GM12878 (cell line): ENCODE measurements around the gene TRIB2.
"Not testable (repeated sequence)": the region's sequence is repeated elsewhere in the genome, so short reads cannot be mapped to it uniquely, and the experiment has no call there.

Source experiments
- EZH2 ChIP-seq: IDR thresholded peaks from 2 replicates; pipeline ENCODE4 v1.6.1; 2012; ENCODE audit warnings: low read depth, mild to moderate bottlenecking, control low read depth, inconsistent platforms, low read length, borderline replicate concordance; ENCODE audit not compliant: control insufficient read depth
- PML ChIP-seq: IDR thresholded peaks from 2 replicates; pipeline ENCODE4 v1.6.1; 2012; ENCODE audit warnings: low read length, inconsistent platforms
- POLR2A ChIP-seq: IDR thresholded peaks from 2 replicates; pipeline ENCODE4 v1.6.1; 2011; ENCODE audit warnings: low read depth, mild to moderate bottlenecking, low read length
- TCF12 ChIP-seq: IDR thresholded peaks from 2 replicates; pipeline ENCODE4 v1.6.1; 2011; ENCODE audit warnings: low read depth, mild to moderate bottlenecking, low read length
- TF ChIP-seq, protein P1 (sequence below): IDR thresholded peaks from 2 replicates; pipeline ENCODE4 v1.6.1; 2012; ENCODE audit warnings: mild to moderate bottlenecking, low read depth, low read length
- TF ChIP-seq, protein P2 (sequence below): IDR thresholded peaks from 2 replicates; pipeline ENCODE4 v1.6.1; 2011; ENCODE audit warnings: low read depth, low read length, improper control_type of control experiment, borderline replicate concordance
- TF ChIP-seq, protein P3 (sequence below), 3 experiments: IDR thresholded peaks in 2 of 3; conservative IDR thresholded peaks in 1 of 3; 2 replicates each; pipeline ENCODE4 v1.5.1; 2011; ENCODE audit warnings: low read depth in 3 of 3, low read length in 3 of 3, mild to moderate bottlenecking in 3 of 3, control low read depth in 2 of 3, moderate library complexity in 2 of 3, inconsistent platforms in 1 of 3, mixed read lengths in 1 of 3; ENCODE audit not compliant: control insufficient read depth in 2 of 3, insufficient read depth in 1 of 3; ENCODE audit errors: extremely low read depth in 1 of 3

DNA sequence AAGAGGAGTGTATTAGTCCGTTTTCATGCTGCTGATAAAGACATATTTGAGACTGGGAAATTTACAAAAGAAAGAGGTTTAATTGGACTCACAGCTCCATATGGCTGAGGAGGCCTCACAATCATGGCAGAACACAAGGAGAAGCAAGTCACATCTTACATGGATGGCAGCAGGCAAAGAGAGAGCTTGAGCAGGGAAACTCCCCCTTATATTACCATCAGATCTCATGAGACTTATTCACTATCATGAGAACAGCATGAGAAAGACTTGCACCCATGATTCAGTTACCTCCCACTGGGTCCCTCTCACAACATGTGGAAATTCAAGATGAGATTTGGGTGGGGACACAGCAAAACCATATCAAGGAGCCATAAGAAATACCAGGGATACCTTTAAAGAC lies 36.6 kb upstream of the TRIB2 start:
- TF ChIP-seq TCF12, POLR2A, EZH2, PML: not testable (repeated sequence)
- TF ChIP-seq, protein P1, sequence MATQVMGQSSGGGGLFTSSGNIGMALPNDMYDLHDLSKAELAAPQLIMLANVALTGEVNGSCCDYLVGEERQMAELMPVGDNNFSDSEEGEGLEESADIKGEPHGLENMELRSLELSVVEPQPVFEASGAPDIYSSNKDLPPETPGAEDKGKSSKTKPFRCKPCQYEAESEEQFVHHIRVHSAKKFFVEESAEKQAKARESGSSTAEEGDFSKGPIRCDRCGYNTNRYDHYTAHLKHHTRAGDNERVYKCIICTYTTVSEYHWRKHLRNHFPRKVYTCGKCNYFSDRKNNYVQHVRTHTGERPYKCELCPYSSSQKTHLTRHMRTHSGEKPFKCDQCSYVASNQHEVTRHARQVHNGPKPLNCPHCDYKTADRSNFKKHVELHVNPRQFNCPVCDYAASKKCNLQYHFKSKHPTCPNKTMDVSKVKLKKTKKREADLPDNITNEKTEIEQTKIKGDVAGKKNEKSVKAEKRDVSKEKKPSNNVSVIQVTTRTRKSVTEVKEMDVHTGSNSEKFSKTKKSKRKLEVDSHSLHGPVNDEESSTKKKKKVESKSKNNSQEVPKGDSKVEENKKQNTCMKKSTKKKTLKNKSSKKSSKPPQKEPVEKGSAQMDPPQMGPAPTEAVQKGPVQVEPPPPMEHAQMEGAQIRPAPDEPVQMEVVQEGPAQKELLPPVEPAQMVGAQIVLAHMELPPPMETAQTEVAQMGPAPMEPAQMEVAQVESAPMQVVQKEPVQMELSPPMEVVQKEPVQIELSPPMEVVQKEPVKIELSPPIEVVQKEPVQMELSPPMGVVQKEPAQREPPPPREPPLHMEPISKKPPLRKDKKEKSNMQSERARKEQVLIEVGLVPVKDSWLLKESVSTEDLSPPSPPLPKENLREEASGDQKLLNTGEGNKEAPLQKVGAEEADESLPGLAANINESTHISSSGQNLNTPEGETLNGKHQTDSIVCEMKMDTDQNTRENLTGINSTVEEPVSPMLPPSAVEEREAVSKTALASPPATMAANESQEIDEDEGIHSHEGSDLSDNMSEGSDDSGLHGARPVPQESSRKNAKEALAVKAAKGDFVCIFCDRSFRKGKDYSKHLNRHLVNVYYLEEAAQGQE, result not testable (repeated sequence)
- TF ChIP-seq, protein P2, sequence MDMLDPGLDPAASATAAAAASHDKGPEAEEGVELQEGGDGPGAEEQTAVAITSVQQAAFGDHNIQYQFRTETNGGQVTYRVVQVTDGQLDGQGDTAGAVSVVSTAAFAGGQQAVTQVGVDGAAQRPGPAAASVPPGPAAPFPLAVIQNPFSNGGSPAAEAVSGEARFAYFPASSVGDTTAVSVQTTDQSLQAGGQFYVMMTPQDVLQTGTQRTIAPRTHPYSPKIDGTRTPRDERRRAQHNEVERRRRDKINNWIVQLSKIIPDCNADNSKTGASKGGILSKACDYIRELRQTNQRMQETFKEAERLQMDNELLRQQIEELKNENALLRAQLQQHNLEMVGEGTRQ, result not testable (repeated sequence)
- TF ChIP-seq, protein P3, sequence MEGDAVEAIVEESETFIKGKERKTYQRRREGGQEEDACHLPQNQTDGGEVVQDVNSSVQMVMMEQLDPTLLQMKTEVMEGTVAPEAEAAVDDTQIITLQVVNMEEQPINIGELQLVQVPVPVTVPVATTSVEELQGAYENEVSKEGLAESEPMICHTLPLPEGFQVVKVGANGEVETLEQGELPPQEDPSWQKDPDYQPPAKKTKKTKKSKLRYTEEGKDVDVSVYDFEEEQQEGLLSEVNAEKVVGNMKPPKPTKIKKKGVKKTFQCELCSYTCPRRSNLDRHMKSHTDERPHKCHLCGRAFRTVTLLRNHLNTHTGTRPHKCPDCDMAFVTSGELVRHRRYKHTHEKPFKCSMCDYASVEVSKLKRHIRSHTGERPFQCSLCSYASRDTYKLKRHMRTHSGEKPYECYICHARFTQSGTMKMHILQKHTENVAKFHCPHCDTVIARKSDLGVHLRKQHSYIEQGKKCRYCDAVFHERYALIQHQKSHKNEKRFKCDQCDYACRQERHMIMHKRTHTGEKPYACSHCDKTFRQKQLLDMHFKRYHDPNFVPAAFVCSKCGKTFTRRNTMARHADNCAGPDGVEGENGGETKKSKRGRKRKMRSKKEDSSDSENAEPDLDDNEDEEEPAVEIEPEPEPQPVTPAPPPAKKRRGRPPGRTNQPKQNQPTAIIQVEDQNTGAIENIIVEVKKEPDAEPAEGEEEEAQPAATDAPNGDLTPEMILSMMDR (IDR thresholded peaks at IDR 0.05 in 2 of 3, conservative IDR thresholded peaks at IDR 0.05 in 1 of 3; ENCODE audit: control insufficient read depth in 2 of 3, extremely low read depth in 1 of 3, insufficient read depth in 1 of 3, low read depth in 3 of 3, low read length in 3 of 3), result not testable (repeated sequence)
